Urothelium cell line (cell line): Measurements from ENCODE around the gene PCDHGB4.
"Not testable (repeated sequence)": the region's sequence is repeated elsewhere in the genome, so short reads cannot be mapped to it uniquely, and the experiment has no call there.

ENCODE experiments used
- DNase-seq: peaks from one replicate; pipeline ENCODE4 v3.0.0; 2011; ENCODE audit warnings: low spot score, mixed read lengths
- FAIRE-seq: peaks from 2 replicates; lab custom pipeline; 2011; peaks lifted over from hg19 to GRCh38; lab: Jason Lieb, UNC

PCDHGB4 gene

GRCh38 chr5:141366016-141366896, 21.2 kb upstream of the PCDHGB4 start:
- no peak for DNase-seq
- FAIRE-seq: no peak

DNA sequence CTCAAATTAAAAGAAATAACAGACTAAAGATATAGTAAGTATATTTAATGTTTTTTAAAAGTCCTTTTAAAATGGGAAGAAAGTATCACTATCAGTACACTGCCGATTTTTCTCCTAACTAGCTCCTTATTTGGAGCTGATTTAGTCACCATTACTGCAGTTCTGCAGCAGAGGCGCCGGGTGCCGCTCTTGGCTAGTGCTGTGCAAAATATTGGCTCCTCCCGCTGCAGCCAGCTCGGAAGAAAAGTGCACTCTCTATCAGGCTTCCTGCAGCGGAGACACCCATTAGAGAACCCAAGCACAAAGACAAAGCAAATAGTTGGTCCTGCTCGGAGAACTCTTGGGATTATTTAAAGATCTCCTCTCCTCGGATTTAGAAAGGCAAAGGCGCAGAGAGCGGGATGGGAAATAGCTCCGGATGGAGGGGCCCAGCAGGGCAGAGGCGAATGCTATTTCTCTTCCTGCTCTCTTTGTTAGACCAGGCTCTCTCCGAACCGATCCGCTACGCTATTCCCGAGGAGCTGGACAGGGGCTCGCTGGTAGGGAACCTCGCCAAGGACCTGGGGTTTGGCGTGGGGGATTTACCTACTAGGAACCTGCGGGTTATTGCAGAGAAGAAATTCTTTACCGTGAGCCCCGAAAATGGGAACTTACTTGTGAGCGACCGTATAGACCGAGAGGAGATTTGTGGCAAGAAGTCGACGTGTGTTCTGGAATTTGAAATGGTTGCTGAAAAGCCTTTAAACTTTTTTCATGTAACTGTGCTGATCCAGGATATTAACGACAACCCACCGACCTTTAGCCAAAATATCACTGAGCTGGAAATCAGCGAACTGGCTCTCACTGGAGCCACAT, 17.3 kb upstream of the PCDHGB4 start, which contains the start of gene PCDHGB3:
TSS of gene PCDHGB3 (plus strand) at position 249 of the 855 bp plus-strand sequence. CDS start at position 402, 153 bp downstream.
- FAIRE-seq: no peak
- no peak for DNase-seq

DNA sequence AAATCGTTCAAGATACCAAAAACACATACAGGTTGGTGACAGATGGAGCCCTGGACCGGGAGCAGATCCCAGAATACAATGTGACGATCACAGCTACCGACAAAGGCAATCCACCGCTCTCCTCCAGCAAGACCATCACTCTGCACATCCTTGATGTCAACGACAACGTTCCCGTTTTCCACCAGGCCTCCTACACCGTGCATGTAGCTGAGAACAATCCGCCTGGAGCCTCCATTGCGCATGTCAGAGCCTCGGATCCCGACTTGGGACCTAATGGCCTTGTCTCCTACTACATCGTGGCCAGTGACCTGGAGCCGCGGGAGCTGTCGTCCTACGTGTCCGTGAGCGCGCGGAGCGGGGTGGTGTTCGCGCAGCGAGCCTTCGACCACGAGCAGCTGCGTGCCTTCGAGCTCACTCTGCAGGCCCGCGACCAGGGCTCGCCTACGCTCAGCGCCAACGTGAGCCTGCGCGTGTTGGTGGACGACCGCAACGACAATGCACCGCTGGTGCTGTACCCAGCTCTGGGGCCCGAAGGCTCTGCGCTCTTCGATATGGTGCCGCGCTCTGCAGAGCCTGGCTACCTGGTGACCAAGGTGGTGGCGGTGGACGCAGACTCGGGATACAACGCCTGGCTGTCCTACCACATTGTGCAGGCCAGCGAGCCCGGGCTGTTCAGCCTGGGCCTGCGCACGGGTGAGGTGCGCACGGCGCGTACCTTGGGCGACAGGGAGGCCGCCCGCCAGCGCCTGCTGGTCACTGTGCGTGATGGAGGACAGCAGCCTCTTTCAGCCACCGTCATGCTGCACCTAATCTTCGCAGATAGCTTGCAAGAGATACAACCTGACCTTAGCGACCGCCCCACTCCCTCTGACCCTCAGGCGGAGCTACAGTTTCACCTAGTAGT, 15.7 kb upstream of the PCDHGB4 start:
- DNase-seq (no peak), FAIRE-seq (no peak)

GRCh38 chr5:141373673-141374317, 13.7 kb upstream of the PCDHGB4 start, which contains the start of gene PCDHGA6:
Gene PCDHGA6 (plus strand): TSS chr5:141373891. CDS start chr5:141374084, 193 bp downstream.
- FAIRE-seq (no peak), DNase-seq (no peak)

DNA sequence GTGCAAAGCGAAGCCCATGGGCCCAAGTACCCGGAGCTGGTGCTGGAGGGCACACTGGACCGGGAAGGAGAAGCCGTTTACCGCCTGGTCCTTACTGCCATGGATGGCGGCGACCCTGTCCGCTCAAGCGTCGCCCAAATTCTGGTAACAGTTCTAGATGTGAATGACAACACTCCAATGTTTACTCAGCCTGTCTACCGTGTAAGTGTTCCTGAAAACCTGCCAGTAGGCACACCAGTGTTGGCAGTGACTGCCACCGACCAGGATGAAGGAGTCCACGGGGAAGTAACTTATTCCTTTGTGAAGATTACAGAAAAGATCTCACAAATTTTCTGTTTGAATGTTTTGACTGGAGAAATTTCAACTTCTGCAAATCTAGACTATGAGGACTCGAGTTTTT, 12.9 kb upstream of the PCDHGB4 start:
- FAIRE-seq: no peak
- DNase-seq: no peak

GRCh38 chr5:141375444-141376155, 11.9 kb upstream of the PCDHGB4 start:
- DNase-seq, FAIRE-seq: not testable (repeated sequence)

- no peak for FAIRE-seq
- no peak for DNase-seq
Observed at GRCh38 chr5:141382469-141383294, 4.8 kb upstream of the PCDHGB4 start, which contains the start of gene PCDHGA7. Gene PCDHGA7 (plus strand): TSS chr5:141382742. CDS start chr5:141382900, 158 bp downstream.

- FAIRE-seq: no peak
- DNase-seq: no peak
Observed at GRCh38 chr5:141383345-141383744, 4.2 kb upstream of the PCDHGB4 start.

GRCh38 chr5:141384471-141385267, 2.8 kb upstream of the PCDHGB4 start:
- FAIRE-seq (no peak), DNase-seq (no peak)

DNA sequence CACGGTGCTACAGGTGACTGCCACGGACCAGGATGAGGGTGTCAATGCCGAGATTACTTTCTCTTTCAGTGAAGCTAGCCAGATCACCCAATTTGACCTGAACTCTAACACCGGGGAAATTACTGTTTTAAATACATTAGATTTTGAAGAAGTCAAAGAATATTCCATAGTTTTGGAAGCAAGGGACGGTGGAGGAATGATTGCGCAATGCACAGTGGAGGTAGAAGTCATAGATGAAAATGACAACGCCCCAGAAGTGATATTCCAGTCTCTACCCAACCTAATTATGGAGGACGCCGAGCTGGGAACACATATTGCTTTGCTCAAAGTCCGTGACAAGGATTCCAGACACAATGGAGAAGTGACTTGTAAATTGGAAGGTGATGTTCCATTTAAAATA, 1.2 kb downstream of the PCDHGB4 start:
- DNase-seq (no peak), FAIRE-seq (no peak)

- no peak for DNase-seq
- FAIRE-seq: no peak
Observed at GRCh38 chr5:141389153-141390042, 1.9 kb downstream of the PCDHGB4 start.

DNA sequence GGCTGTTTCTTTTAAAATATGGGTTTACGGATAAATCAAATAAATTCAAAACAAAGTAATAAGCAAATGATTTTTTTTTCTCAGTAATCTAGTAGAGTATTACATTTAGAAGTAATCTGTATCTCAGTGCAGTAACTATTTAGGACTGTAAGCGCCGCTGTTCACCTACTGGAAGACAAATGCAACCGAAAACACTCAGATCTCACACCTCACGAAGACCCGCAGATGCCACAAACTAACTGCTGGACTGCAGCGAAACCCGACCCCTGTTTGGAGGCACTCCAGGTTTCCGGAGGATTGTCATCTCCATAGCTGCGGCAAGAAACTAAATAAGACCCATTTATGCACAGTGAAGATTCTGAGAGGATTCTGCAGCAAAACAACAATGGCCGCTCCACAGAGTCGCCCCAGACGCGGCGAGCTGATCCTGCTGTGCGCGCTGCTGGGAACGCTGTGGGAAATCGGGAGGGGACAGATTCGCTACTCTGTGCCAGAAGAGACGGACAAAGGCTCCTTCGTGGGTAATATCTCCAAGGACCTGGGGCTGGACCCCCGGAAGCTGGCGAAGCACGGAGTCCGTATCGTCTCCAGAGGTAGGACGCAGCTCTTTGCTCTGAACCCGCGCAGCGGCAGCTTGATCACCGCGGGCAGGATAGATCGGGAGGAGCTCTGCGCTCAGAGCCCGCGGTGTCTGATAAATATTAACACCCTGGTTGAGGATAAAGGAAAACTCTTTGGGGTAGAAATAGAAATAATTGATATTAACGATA, 5.1 kb downstream of the PCDHGB4 start, which contains the start of gene PCDHGA8:
TSS of gene PCDHGA8 (plus strand) at position 205 of the 770 bp plus-strand sequence. CDS start at position 386, 181 bp downstream.
- DNase-seq (no peak), FAIRE-seq (no peak)

DNA sequence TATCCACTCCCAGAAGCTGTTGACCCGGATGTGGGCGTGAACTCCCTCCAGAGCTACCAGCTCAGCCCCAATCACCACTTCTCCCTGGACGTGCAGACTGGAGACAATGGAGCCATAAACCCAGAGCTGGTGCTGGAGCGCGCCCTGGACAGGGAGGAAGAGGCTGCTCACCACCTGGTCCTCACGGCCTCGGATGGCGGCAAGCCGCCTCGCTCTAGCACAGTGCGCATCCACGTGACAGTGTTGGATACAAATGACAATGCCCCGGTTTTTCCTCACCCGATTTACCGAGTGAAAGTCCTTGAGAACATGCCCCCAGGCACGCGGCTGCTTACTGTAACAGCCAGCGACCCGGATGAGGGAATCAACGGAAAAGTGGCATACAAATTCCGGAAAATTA, 5.8 kb downstream of the PCDHGB4 start:
- FAIRE-seq (no peak), DNase-seq (no peak)

- FAIRE-seq, DNase-seq: not testable (repeated sequence)
Observed at GRCh38 chr5:141394401-141395187, 7.1 kb downstream of the PCDHGB4 start.
